ENCODE results near the gene FRY.

DNA sequence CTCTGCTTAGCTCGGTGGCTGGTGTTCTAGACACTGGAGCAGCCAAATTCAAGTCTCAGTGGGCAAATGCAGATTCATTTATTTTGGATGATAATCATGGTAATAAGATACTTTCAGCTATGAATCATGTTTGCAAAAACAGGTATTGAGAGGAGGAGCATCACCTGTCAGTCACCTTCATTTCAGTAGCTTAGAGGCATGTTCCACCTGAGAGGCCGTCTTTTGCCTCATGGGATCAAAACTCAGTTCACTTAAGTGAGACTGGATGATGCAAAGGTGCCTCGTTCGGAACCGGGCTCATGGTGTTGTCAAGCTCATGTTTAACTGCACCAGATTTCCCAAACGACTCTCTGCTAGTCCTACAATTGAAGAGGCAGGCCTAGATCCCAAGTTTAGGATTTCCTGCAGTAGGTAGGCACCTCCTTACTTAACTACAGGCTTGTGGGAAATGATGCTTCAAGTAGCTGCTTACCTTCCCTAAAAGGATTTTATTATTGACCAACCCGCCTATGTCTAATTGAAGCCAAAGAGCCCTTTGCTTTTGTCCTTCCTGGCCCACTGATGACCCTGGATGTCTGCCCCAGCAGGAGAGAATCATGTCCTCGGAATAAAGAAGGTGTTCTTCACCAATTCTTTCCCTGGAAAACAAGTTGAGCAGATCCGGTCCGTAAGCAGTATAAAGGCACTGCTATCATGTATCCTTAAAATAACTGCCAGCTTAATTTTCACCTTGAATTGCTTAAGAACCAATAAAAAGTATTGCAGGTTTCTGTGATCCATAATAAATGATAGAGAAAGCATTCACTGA is 223.5 kb downstream of the FRY start:
- TF ChIP-seq, protein P1, sequence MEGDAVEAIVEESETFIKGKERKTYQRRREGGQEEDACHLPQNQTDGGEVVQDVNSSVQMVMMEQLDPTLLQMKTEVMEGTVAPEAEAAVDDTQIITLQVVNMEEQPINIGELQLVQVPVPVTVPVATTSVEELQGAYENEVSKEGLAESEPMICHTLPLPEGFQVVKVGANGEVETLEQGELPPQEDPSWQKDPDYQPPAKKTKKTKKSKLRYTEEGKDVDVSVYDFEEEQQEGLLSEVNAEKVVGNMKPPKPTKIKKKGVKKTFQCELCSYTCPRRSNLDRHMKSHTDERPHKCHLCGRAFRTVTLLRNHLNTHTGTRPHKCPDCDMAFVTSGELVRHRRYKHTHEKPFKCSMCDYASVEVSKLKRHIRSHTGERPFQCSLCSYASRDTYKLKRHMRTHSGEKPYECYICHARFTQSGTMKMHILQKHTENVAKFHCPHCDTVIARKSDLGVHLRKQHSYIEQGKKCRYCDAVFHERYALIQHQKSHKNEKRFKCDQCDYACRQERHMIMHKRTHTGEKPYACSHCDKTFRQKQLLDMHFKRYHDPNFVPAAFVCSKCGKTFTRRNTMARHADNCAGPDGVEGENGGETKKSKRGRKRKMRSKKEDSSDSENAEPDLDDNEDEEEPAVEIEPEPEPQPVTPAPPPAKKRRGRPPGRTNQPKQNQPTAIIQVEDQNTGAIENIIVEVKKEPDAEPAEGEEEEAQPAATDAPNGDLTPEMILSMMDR (IDR thresholded peaks at IDR 0.05) = no peak
- TF ChIP-seq POLR2A (IDR thresholded peaks at IDR 0.05) (no peak), POLR2AphosphoS5 (IDR thresholded peaks at IDR 0.05) (no peak)
